Measurements from ENCODE around the gene SERPINA5.
"Not testable (repeated sequence)": the region's sequence is repeated elsewhere in the genome, so short reads cannot be mapped to it uniquely, and the experiment has no call there.

The SERPINA5 gene

DNA sequence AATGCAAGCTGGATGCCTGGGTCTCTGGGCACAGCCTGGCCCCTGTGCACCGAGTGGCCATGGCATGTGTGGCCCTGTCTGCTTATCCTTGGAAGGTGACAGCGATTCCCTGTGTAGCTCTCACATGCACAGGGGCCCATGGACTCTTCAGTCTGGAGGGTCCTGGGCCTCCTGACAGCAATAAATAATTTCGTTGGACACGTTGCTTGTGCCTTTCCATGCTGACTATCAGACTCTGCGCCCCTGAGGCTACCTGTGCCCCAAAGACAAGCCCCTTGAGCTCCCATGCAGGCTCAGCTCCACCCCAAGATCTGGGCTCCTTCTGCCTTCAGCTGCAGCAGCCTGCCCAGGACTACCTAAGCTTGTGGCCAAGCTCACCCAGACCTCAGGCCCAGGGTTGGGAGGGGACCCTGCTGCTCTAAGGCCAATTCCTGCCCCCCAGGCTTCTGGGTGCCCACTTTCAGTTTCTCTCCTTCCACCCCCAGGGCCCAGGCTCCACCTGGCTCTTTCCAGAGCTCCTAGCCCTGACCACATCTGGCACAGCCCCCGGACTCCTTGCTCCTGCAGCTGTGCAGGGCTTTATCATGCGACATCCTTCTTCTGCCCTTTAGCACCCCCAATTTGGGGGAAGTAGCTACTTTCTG lies 42.8 kb downstream of the SERPINA5 start:
- no peak for DNase-seq (ENCODE audit: low read depth)

DNA sequence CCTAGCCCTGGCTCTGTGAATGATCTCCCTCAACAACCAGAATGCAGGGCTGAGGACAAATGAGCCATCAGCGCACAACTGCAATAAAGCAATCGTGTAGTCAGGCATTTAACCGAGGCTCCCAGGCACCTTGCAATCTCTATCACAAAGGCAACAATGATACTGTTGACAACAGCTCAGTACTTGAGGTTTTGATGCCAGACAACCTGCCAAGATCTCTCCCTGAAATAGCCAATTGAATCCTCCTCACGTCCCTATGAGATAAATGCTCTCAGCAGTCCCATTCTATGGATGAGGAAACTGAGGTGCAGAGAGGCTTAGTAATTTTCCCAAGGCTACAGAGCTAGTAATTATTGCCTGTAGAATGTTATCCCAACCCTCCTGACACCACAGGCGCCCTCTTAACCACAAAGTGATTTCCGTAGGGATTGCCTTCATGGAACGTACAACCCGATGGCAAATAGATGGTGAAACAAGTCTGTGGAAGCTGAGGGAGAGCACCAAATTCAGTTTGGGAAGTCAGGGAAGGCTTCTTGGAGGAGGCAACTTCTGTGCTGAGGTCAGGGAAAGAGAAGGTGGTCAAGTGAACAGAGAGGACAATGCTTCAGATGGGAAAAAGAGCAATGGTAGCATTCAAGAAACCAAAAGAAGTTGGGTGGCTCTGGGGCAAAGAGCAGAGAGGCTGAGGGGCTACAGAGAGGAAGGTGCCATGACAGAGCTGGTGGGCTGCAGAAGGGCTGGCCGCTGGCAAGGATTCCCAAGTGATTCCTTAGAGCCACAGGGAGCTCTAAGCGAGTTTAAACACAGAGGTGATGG lies 43.5 kb downstream of the SERPINA5 start:
- DNase-seq (ENCODE audit: low read depth), result no peak

DNA sequence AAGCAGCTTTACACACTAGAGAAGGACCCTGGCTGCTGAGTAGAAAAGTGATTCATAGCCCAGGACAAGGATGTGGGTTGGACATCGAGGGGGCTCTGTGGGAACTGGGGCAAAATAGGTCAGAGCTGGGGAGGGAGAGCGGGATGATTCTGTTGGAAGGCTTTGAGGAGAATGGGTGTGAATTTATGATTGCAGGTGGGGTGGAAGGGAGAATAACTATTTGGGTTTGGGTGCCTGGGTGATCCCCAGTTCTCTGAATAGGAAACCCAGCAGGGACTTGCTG lies 44.1 kb downstream of the SERPINA5 start:
- no peak for DNase-seq (ENCODE audit: low read depth)

DNA sequence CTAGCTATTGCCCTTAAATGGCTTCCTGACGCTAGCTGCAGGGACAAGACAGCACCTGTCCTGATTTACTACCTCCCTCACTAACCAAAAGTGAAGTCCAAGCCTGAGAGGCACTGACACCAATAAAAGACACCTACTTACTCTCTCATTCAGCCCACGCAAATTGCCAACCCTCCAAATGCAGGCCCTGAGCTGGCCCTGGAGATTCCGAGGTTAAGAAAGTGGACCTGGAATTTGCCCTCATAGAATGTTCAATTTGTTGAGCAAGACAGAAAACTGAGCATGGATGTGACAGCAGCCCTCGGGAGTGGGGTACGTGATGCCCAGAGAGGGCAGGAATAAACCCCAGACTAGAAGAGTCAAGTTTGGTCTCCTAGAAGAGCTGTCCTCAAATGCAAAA lies 47.4 kb downstream of the SERPINA5 start:
- no peak for DNase-seq (ENCODE audit: low read depth)

DNA sequence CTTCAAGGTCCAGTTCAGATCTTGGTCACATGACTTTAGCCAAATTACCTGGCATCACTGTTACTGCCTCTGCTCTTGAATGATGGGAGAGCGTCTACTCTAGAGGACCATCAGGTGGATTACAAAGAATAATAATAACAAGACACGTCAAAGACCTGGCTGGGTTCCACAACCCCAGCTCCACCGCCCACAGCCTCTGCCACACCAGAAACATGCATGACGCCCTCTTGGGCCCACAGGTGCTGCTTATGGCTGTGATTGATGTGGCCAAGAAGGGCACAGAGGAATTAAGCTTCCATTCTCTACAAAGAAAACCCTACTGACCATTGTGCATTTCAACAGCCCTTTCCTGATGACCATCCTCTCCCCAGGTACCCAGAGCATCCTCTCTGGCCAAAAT lies 49.2 kb downstream of the SERPINA5 start:
- no peak for DNase-seq (ENCODE audit: low read depth)

DNA sequence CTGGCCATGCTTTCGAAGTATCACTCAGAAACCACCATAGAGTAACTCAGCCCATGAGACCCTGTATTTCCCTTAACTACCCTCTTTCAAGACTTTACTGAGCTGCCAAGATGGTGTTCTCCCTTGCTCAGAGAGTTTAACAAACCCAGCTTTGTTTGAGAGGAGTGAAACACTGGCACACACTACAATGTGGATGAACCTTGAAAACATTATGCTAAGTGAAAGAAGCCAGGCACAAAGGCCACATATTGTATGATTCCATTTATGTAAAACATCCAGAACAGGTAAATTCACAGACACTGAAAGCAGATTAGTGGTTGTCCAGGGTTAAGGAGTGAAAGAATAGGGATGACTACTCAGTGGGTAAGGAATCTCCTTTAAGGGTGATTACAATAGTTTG lies 49.8 kb downstream of the SERPINA5 start:
- no peak for DNase-seq (ENCODE audit: low read depth)

DNA sequence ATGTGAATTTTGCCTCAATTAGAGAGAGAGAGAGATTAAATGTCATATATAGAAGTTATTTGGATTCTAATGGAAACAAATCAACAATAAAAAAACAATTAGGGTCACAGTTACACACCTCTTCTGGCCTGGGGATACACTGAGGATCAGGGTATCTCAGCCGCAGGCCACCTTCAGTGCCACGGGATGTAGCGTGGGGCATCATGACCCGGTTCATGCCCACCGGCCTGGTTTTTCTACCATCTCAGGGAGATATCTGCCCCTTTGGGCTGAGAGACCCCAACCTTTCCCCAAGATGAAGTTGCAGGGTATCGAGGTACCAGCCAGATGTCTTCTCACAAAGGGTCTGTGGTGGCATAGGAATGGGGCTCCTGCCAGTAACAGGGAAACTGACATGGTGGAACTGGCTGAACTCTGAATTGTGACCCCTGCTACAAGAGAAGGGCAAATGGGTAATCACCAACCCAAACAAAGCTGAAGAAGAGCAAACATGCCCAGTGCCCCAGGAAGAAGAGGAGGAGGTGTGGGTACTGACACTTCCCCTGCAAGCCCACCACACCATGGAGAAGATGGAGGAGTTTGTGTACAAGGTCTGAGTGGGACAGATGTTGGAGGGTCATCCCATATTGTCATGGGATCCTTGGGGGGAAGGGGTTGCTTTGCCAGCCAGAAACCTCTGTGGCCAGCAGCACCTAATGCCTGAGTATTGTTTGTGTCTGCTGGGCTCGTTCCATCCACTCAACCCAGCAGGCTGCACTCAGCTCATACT lies 50.5 kb downstream of the SERPINA5 start:
- DNase-seq (ENCODE audit: low read depth), result no peak

DNA sequence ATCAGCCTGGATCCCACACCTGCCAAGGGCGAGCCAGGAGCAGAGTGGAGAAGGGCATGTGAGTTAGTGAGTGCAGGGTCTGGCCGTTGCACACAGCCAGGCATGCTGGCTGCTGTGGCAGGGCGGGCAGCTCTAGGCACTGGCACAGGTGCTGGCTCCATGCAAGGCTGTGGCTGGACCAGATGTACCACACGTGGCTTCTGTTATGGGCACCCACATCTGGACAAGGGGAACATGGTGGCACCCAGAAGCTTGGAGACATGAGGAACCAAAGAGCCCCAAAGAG lies 51.0 kb downstream of the SERPINA5 start:
- DNase-seq (ENCODE audit: low read depth), result no peak

DNA sequence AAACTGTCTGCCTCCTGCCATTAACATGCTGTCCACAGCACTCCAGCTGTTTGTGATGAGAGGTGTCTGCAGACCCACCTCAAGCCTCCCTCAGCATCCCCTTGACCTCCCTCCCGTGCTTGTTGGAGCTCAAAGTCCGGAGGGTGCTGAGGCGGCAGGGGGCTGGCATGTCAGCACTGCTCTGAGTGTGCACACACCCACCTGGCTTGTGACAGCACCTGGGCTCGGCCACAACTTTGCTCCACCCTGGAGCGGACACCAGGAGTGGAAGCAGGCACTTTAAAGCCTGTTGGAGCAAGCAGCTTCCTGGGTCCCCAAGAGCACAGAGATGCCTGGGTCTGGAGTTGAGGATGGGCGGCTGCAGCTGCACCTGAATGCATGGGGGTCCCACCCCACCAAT lies 51.9 kb downstream of the SERPINA5 start:
- DNase-seq (ENCODE audit: low read depth), result no peak

DNA sequence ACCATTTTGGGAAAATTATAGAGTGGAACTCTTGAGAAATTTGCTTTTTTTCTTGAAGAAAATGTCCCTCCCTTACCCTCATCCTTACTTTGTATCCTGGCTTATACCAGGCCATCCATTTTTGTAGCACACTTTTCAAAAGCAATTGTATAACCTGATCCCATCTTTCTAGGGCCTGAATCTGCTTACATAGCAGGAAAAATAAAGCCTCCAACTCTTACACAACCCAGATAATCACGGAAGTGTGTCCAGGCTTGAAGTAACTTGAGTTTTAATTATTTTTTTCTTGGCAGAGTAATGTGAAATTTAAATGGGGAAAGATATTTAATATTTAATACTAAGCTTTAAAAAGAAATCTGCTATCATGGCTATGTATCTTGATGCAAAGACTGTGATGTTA lies 53.9 kb downstream of the SERPINA5 start:
- no peak for DNase-seq (ENCODE audit: low read depth)

DNA sequence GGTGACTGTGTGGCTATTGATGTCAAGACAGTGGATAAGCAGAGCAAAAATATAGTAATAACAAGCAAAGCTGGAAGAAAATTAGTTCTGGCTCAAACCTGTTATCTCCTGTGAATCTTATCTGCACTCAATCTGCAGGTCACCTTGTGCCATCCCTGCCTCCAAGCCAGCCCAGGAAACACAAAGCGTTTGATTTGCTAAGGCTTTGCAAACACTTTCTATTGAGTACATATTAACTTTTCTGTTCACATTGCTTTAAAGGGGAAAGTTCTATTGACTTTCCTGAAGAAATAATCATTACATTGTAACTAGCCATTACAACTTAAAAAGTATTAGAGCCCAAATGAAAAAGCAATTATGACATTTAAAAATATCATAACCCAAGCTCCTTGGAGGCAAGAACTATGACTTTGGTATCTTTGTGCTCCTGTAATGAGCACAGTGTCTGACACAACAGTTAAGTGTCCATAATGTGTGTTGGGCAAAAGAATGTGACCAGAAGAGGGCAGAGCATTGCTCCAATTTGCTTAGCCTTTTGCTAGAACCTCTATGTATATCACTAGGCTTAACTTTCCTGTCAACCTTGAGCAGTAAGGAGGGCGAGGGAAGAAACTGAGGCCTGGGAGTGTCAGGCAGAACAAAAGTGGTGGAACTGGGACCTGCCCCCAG lies 55.7 kb downstream of the SERPINA5 start:
- DNase-seq (ENCODE audit: low read depth), result no peak

DNA sequence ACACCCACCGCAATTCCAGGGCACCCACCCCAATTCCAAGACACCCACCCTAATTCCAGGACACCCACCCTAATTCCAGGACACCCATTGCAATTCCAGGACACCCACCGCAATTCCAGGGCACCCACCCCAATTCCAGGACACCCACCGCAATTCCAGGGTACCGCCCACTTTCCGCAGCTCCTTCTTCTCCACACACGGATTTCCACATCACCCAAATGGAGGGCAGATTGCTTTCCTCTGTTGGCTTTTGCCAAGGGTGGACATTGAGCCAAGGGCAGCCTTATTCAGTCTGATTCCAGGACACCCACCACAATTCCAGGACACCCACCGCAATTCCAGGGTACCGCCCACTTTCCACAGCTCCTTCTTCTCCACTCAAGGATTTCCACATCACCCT lies 56.6 kb downstream of the SERPINA5 start:
- not testable (repeated sequence) for DNase-seq (ENCODE audit: low read depth)

DNA sequence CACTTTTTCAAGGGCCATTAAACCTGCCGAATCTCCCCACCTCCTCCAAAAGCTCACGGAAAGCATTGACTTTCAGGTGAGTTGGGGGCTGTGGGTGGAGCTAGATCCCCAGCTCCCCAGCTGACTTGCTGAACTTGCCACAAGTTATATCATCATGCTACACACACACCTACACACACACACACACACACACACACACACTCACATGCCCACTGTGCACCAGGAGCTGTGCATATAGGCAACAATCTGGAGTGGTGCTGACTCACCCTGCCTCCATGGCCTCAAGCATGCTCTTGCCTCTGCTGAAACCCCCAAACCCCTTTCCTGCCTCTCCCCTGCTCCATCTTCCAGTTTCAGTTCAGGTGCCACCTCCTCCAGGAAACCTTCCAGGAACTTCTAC lies 57.1 kb downstream of the SERPINA5 start:
- no peak for DNase-seq (ENCODE audit: low read depth)

DNA sequence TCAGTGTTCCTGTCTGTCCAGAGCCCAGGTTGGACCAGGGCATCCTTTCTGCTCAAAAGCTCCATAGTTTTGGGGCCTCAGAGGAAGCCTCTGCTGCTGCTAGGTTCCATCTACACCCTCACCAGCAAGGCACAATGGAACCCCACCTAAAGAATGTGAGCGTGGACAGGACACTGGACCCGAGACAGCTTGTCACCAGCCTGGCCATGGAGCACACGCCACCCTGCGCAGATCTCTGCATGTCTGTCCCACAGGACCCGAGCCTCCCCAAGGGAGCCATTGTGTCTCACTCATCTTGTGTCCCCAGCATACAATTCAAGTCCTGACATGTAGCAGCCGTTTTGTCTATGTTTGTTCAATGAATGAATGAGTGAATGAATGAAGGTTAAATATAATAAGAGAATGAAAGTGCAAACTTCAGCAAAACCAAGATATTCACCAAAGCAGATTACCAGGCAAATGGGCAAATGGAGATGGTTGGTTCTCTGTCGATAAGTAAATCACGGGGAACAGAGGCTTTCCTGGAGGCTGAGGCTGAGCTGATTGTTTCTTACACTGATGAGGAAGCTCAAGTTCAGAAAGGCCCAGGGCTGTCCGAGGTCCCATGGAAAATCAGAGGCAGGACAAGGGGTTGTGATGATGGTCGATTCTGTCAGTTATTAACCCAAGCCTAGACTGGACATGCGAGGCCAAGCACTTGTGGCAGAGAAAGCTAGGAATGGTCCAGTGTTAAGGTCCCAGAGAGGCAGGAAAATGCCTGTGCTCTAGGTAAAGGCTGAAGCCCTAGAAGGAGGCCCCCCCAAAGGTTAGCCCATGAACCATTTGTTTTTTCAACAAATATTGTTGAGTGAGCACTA lies 58.0 kb downstream of the SERPINA5 start:
- no peak for DNase-seq (ENCODE audit: low read depth)

DNA sequence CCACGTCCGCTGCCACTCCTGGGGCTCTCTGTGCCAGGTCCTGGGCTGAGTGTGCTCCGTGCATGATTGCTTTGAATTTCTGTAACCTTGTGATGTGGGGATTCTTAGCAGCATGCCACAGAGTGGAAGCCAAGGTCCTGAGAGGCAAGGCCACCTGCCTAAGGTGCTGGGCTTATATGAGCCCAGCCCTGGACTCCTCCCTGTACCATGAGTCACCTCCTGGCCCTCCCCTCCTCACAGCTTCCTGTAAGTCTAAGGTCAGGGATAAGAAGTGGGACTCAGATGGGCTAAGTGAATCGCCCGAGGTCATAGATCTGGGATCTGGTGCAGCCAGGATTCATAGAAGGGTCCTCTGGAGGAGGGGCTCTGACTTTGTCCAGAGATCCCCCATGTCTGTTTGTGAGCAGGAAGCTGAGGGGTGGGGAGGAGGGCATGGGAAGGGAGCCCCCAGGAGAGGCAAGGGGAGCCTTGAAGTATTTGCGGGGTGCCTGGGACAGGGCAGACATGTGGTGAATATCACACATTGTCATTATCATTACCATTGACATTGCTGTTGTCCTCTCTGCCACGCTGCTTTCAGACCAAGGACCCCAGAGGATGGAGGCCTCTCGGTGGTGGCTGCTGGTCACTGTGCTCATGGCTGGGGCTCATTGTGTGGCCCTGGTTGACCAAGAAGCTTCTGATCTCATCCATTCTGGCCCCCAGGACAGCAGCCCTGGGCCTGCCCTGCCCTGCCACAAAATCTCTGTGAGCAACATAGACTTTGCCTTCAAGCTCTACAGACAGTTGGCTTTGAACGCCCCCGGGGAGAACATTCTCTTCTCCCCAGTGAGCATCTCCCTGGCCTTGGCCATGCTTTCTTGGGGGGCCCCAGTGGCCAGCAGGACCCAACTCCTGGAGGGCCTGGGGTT lies 59.8 kb downstream of the SERPINA5 start:
- DNase-seq (ENCODE audit: low read depth), result no peak

DNA sequence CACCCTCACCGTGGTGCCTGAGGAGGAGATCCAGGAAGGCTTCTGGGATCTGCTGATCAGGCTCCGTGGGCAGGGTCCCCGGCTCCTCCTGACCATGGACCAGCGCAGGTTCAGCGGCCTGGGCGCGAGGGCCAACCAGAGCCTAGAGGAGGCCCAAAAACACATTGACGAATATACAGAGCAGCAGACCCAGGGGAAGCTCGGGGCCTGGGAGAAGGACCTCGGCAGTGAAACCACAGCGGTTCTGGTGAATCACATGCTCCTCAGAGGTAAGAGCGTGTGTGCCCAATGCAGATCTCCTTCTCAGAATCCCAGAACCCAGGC lies 60.4 kb downstream of the SERPINA5 start:
- no peak for DNase-seq (ENCODE audit: low read depth)

All from T follicular helper cell (primary cell).